OCI-LY3 (cell line): ENCODE results near the gene ELMO1.

ENCODE experiments used
- H2AFZ ChIP-seq: fragments of 200-600, 300-600 bp; shearing (Covaris generic); 2 replicates; pipeline ENCODE4 v1.6.0; 2014; ENCODE audit warnings: antibody characterized with exemption, low read depth, low read length
- H3K27ac ChIP-seq: fragments of 200-600, 300-600 bp; sonication (generic); 2 replicates; pipeline ENCODE4 v1.5.1; 2014; ENCODE audit warnings: mild to moderate bottlenecking, low read length, moderate library complexity, mixed read lengths
- H3K27me3 ChIP-seq: fragments of 200-600, 300-600 bp; sonication (generic); 2 replicates; pipeline ENCODE4 v1.6.1; 2014; ENCODE audit warnings: low read depth, low read length, mixed read lengths
- H3K36me3 ChIP-seq: fragments of 200-600, 300-600 bp; sonication (generic); replicated peaks from 2 replicates; pipeline ENCODE3; 2014; ENCODE audit warnings: low read depth, low read length, mixed read lengths
- H3K4me1 ChIP-seq: fragments of 300-600, 200-600 bp; sonication (generic); 2 replicates; pipeline ENCODE4 v1.6.1; 2014; ENCODE audit warnings: low read length, mixed read lengths
- H3K4me2 ChIP-seq: fragments of 200-600, 300-600 bp; sonication (generic); 2 replicates; pipeline ENCODE4 v1.6.1; 2014; ENCODE audit warnings: low read length, mixed read lengths
- H3K4me3 ChIP-seq: fragments of 300-600, 200-600 bp; sonication (generic); 2 replicates; pipeline ENCODE4 v1.5.1; 2014; ENCODE audit warnings: antibody characterized with exemption, mild to moderate bottlenecking, low read length, moderate library complexity
- H3K79me2 ChIP-seq: fragments of 300-600, 200-600 bp; shearing (Covaris generic); 2 replicates; pipeline ENCODE4 v1.6.1; 2014; ENCODE audit warnings: mild to moderate bottlenecking, low read length, mixed read lengths
- H3K9ac ChIP-seq: fragments of 300-600, 200-600 bp; shearing (Covaris generic); 2 replicates; pipeline ENCODE4 v1.6.0; 2014; ENCODE audit warnings: mild to moderate bottlenecking, low read length, moderate library complexity
- H3K9me3 ChIP-seq: fragments of 200-600, 300-600 bp; shearing (Covaris generic); 2 replicates; pipeline ENCODE4 v1.6.1; 2014; ENCODE audit warnings: low read length, mixed read lengths; ENCODE audit not compliant: insufficient read depth
- H4K20me1 ChIP-seq: fragments of 200-600, 300-600 bp; sonication (generic); 2 replicates; pipeline ENCODE4 v1.6.1; 2016; ENCODE audit warnings: low read length, mixed read lengths; ENCODE audit not compliant: insufficient read depth
- CTCF ChIP-seq: fragments of 200-600, 300-600 bp; sonication (generic); IDR thresholded peaks from 2 replicates; pipeline ENCODE4 v1.5.1; 2014; ENCODE audit warnings: antibody characterized with exemption, low read length, low read depth
- EZH2phosphoT487 ChIP-seq: fragments of 200-600 bp; shearing (Covaris generic); IDR thresholded peaks from 2 replicates; pipeline ENCODE4 v1.6.1; 2018; ENCODE audit warnings: antibody characterized with exemption, mixed run types, low read depth

The ELMO1 gene

GRCh38 chr7:36887969-36888368 lies 560.7 kb downstream of the ELMO1 start:
- 0 out of 2 replicates have a peak, but pooled peaks cover 3% of the 10 kb centered on the region for H4K20me1 ChIP-seq
- TF ChIP-seq CTCF (no peak), EZH2phosphoT487 (no peak)
- H3K27ac ChIP-seq, result no peak overlapping the region
- no peaks in the 10 kb centered on the region for H3K79me2 ChIP-seq
- no peak overlapping the region for H3K4me2 ChIP-seq
- no peak overlapping the region for H3K9ac ChIP-seq
- H3K4me3 ChIP-seq, result no peak overlapping the region
- peaks cover 8% of the 10 kb centered on the region for H3K4me1 ChIP-seq
- H3K36me3 ChIP-seq, result peaks cover 68% of the 10 kb centered on the region
- H3K9me3 ChIP-seq, result no peaks in the 10 kb centered on the region
- no peaks in the 10 kb centered on the region for H3K27me3 ChIP-seq
- H2AFZ ChIP-seq, result no peak overlapping the region

- Histone ChIP-seq H2AFZ (no peak overlapping the region), H3K79me2 (no peaks in the 10 kb centered on the region), H3K27ac (no peak overlapping the region), H3K9ac (no peak overlapping the region), H3K9me3 (no peaks in the 10 kb centered on the region), H3K4me3 (no peak overlapping the region), H3K36me3 (peaks cover 62% of the 10 kb centered on the region), H4K20me1 (0 out of 2 replicates have a peak, but pooled peaks cover 3% of the 10 kb centered on the region), H3K27me3 (no peaks in the 10 kb centered on the region), H3K4me2 (no peak overlapping the region), H3K4me1 (peaks cover 16% of the 10 kb centered on the region)
- TF ChIP-seq CTCF, result no peak
- no peak for TF ChIP-seq EZH2phosphoT487
These were observed 561.4 kb downstream of the ELMO1 start for GRCh38 chr7:36887233-36887632.

GRCh38 chr7:36884910-36885309 lies 563.8 kb downstream of the ELMO1 start:
- Histone ChIP-seq H3K27ac (no peak overlapping the region), H3K9me3 (no peaks in the 10 kb centered on the region), H3K4me2 (no peak overlapping the region), H3K4me1 (peaks cover 17% of the 10 kb centered on the region), H3K79me2 (no peaks in the 10 kb centered on the region), H3K36me3 (peaks cover 64% of the 10 kb centered on the region), H4K20me1 (0 out of 2 replicates have a peak, but pooled peaks cover 3% of the 10 kb centered on the region), H3K9ac (no peak overlapping the region), H3K4me3 (no peak overlapping the region), H2AFZ (no peak overlapping the region), H3K27me3 (no peaks in the 10 kb centered on the region)
- no peak for TF ChIP-seq CTCF
- TF ChIP-seq EZH2phosphoT487, result no peak

- Histone ChIP-seq H3K4me1 (peaks cover 17% of the 10 kb centered on the region), H2AFZ (no peak overlapping the region), H3K79me2 (no peaks in the 10 kb centered on the region), H3K4me2 (no peak overlapping the region), H3K9ac (no peak overlapping the region), H4K20me1 (0 out of 2 replicates have a peak, but pooled peaks cover 3% of the 10 kb centered on the region), H3K27ac (no peak overlapping the region), H3K36me3 (peaks cover 68% of the 10 kb centered on the region), H3K9me3 (no peaks in the 10 kb centered on the region), H3K27me3 (no peaks in the 10 kb centered on the region), H3K4me3 (no peak overlapping the region)
- TF ChIP-seq EZH2phosphoT487 (no peak), CTCF (no peak)
These were observed 564.3 kb downstream of the ELMO1 start for GRCh38 chr7:36884351-36884750.
